Hepatocyte (in vitro differentiated cells): ENCODE measurements around the gene KRT6B. TPM values are rescaled to one million over a fixed set of nuclear protein-coding genes. Genes with fewer than 3 reads are reported as not detected.

Experiments used
- DNase-seq: peaks from one replicate; pipeline ENCODE4 v3.0.0-alpha.2; 2016; ENCODE audit warnings: low spot score
- H2AFZ ChIP-seq: fragments of 200-600 bp; sonication (generic); 2 replicates; pipeline ENCODE4 v1.6.0; 2016; ENCODE audit warnings: antibody characterized with exemption, mild to moderate bottlenecking
- H3K27ac ChIP-seq: fragments of 200-600 bp; sonication (generic); 2 replicates; pipeline ENCODE4 v1.5.1; 2016; ENCODE audit warnings: mild to moderate bottlenecking
- H3K27me3 ChIP-seq: fragments of 200-600 bp; sonication (generic); 2 replicates; pipeline ENCODE4 v1.6.1; 2016
- H3K36me3 ChIP-seq: fragments of 200-600 bp; sonication (generic); replicated peaks from 2 replicates; pipeline ENCODE4 v1.5.1; 2016; ENCODE audit warnings: low read depth; ENCODE audit not compliant: insufficient read depth
- H3K4me1 ChIP-seq: fragments of 200-600 bp; sonication (generic); 2 replicates; pipeline ENCODE4 v1.5.1; 2016; ENCODE audit warnings: mild to moderate bottlenecking, moderate library complexity; ENCODE audit not compliant: insufficient read depth
- H3K4me2 ChIP-seq: fragments of 200-600 bp; sonication (generic); 2 replicates; pipeline ENCODE4 v1.6.0; 2016
- H3K4me3 ChIP-seq: fragments of 200-600 bp; sonication (generic); 2 replicates; pipeline ENCODE4 v1.5.1; 2016; ENCODE audit warnings: mild to moderate bottlenecking
- H3K79me2 ChIP-seq: fragments of 200-600 bp; sonication (generic); 2 replicates; pipeline ENCODE4 v1.6.0; 2017; ENCODE audit warnings: mild to moderate bottlenecking
- H3K9me2 ChIP-seq: fragments of 200-600 bp; sonication (generic); replicated peaks from 2 replicates; pipeline ENCODE4 v1.6.0; 2017; ENCODE audit warnings: mild to moderate bottlenecking; ENCODE audit not compliant: insufficient read depth
- H3K9me3 ChIP-seq: fragments of 200-600 bp; sonication (generic); 2 replicates; pipeline ENCODE4 v1.5.1; 2016; ENCODE audit warnings: low read depth, mild to moderate bottlenecking
- H4K20me1 ChIP-seq: fragments of 200-600 bp; sonication (generic); 2 replicates; pipeline ENCODE4 v1.6.0; 2016; ENCODE audit warnings: mild to moderate bottlenecking; ENCODE audit not compliant: insufficient read depth, poor library complexity, severe bottlenecking
- CTCF ChIP-seq: fragments of 200-600 bp; sonication (generic); IDR thresholded peaks from 2 replicates; pipeline ENCODE4 v1.5.1; 2016; ENCODE audit warnings: antibody characterized with exemption, mild to moderate bottlenecking; ENCODE audit not compliant: poor library complexity
- EZH2 ChIP-seq: fragments of 200-600 bp; sonication (generic); IDR thresholded peaks from 2 replicates; pipeline ENCODE4 v1.6.1; 2016; ENCODE audit warnings: antibody characterized with exemption, mild to moderate bottlenecking, borderline replicate concordance
- EZH2phosphoT487 ChIP-seq: fragments of 200-600 bp; sonication (generic); IDR thresholded peaks from one replicate; pipeline ENCODE4 v1.6.1; 2018; ENCODE audit warnings: antibody characterized with exemption, mild to moderate bottlenecking, low read depth, moderate library complexity; ENCODE audit not compliant: unreplicated experiment, severe bottlenecking
- WGBS: methylation state at CpG from one replicate; pipeline ENCODE4 v1.1.6; 2016; ENCODE audit warnings: low lambda C conversion rate; ENCODE audit errors: missing lambda C conversion rate; 5-methylcytosine and 5-hydroxymethylcytosine counted together
- polyA plus RNA-seq: library from polyadenylated mRNA; unstranded; fragments of >200 nt; fragmentation: Nextera tagmentation; extraction: Ambion mirVana; gene quantifications from 2 replicates; pipeline ENCODE4 v1.2.1, GENCODE V29; 2016
- total RNA-seq: library from RNA; depleted of rRNA; stranded (reverse); fragments of >200 nt; gene quantifications from 2 replicates; pipeline ENCODE4 v1.2.3, GENCODE V29; 2014

The KRT6B gene
- total and polyA plus RNA-seq, 2 experiments from 2014 or later = 0.42 TPM; not detected in 1

- no peaks in the 10 kb centered on the region for H3K9me3 ChIP-seq
- no peaks in the 10 kb centered on the region for H3K79me2 ChIP-seq
- H2AFZ ChIP-seq = no peak overlapping the region
- H3K36me3 ChIP-seq = no peaks in the 10 kb centered on the region
- H3K9me2 ChIP-seq = no peaks in the 10 kb centered on the region
- peak overlapping the region; percentile 76 for H3K27ac ChIP-seq
- no peaks in the 10 kb centered on the region for H3K27me3 ChIP-seq
- peak; percentile 50 for DNase-seq
- no peak overlapping the region for H3K4me3 ChIP-seq
- no peak for TF ChIP-seq EZH2phosphoT487
- TF ChIP-seq EZH2 = no peak
- TF ChIP-seq CTCF = no peak
- no peaks in the 10 kb centered on the region for H4K20me1 ChIP-seq
- H3K4me2 ChIP-seq = no peak overlapping the region
- WGBS = 67% methylated on average over 5 of the region's 5 CpGs
- H3K4me1 ChIP-seq = peaks cover 24% of the 10 kb centered on the region
Observed at GRCh38 chr12:52440821-52441319, 11.1 kb downstream of the KRT6B start.

- H3K27ac ChIP-seq = peak overlapping the region; percentile 76
- no peak for TF ChIP-seq EZH2
- TF ChIP-seq EZH2phosphoT487 = no peak
- no peak for TF ChIP-seq CTCF
- H3K9me2 ChIP-seq = no peaks in the 10 kb centered on the region
- no peak overlapping the region for H3K4me3 ChIP-seq
- H4K20me1 ChIP-seq = no peaks in the 10 kb centered on the region
- H3K79me2 ChIP-seq = no peaks in the 10 kb centered on the region
- no peaks in the 10 kb centered on the region for H3K9me3 ChIP-seq
- DNase-seq = no peak
- H3K4me1 ChIP-seq = peaks cover 24% of the 10 kb centered on the region
- H3K4me2 ChIP-seq = no peak overlapping the region
- no peaks in the 10 kb centered on the region for H3K27me3 ChIP-seq
- no peaks in the 10 kb centered on the region for H3K36me3 ChIP-seq
- 88% methylated on average over 2 of the region's 2 CpGs for WGBS
- H2AFZ ChIP-seq = no peak overlapping the region
Observed at GRCh38 chr12:52439845-52440244, 12.1 kb downstream of the KRT6B start.

GRCh38 chr12:52439420-52439819 is 12.5 kb downstream of the KRT6B start:
- Histone ChIP-seq H4K20me1 (no peaks in the 10 kb centered on the region), H3K27ac (no peak overlapping the region), H3K4me2 (no peak overlapping the region), H2AFZ (no peak overlapping the region), H3K36me3 (no peaks in the 10 kb centered on the region), H3K4me1 (peaks cover 24% of the 10 kb centered on the region), H3K4me3 (no peak overlapping the region), H3K9me3 (no peaks in the 10 kb centered on the region), H3K79me2 (no peaks in the 10 kb centered on the region), H3K9me2 (no peaks in the 10 kb centered on the region), H3K27me3 (no peaks in the 10 kb centered on the region)
- WGBS = 84% methylated on average over 8 of the region's 8 CpGs
- no peak for DNase-seq
- TF ChIP-seq EZH2phosphoT487 (no peak), EZH2 (no peak), CTCF (no peak)
